Measurements from ENCODE around the gene MEFV.

Gene MEFV

DNA sequence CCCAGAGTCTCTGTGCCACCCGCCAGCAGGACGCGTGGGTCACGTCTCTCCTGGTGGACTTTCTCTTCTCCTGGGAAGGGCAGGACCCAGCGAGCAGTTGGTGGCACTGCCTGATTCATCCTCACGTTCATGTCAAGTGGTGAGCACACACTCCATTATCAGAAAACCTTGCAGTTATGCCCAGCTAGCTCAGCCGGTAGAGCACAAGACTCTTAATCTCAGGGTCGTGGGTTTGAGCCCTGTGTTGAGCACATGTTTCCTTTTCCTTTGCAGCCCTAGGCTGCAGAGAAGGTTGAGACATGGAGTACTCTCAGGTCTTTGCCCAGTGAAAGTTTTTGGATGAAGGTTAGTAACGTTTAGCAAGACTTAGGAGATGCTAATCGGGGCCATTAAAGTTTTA is 60.5 kb downstream of the MEFV start:
- no peaks in the 10 kb centered on the region for H3K27me3 ChIP-seq (replicated peaks)
- no peak overlapping the region for H3K27ac ChIP-seq
- TF ChIP-seq, protein P1, sequence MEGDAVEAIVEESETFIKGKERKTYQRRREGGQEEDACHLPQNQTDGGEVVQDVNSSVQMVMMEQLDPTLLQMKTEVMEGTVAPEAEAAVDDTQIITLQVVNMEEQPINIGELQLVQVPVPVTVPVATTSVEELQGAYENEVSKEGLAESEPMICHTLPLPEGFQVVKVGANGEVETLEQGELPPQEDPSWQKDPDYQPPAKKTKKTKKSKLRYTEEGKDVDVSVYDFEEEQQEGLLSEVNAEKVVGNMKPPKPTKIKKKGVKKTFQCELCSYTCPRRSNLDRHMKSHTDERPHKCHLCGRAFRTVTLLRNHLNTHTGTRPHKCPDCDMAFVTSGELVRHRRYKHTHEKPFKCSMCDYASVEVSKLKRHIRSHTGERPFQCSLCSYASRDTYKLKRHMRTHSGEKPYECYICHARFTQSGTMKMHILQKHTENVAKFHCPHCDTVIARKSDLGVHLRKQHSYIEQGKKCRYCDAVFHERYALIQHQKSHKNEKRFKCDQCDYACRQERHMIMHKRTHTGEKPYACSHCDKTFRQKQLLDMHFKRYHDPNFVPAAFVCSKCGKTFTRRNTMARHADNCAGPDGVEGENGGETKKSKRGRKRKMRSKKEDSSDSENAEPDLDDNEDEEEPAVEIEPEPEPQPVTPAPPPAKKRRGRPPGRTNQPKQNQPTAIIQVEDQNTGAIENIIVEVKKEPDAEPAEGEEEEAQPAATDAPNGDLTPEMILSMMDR (IDR thresholded peaks at IDR 0.05; ENCODE audit: low read depth, low read length, missing control alignments), result no peak
- H3K4me3 ChIP-seq (ENCODE audit: low read depth, low read length), result no peak overlapping the region
- in situ Hi-C loops (cut with HindIII; ENCODE audit: low pct_ligation_motif_present, low sequenced_read_pairs), result no loop called here
- no peaks in the 10 kb centered on the region for H3K36me3 ChIP-seq (replicated peaks)
- DNase-seq, result no peak

GRCh38 chr16:3194792-3195191 is 61.6 kb downstream of the MEFV start:
- Histone ChIP-seq H3K27me3 (replicated peaks) (no peaks in the 10 kb centered on the region), H3K27ac (no peak overlapping the region), H3K4me3 (ENCODE audit: low read depth, low read length) (no peak overlapping the region), H3K36me3 (replicated peaks) (no peaks in the 10 kb centered on the region)
- DNase-seq, result no peak
- in situ Hi-C loops (cut with HindIII; ENCODE audit: low pct_ligation_motif_present, low sequenced_read_pairs), result no loop called here
- TF ChIP-seq, protein P1 (IDR thresholded peaks at IDR 0.05; ENCODE audit: low read depth, low read length, missing control alignments), result no peak

- Histone ChIP-seq H3K36me3 (replicated peaks) (no peaks in the 10 kb centered on the region), H3K27me3 (replicated peaks) (no peaks in the 10 kb centered on the region), H3K4me3 (ENCODE audit: low read depth, low read length) (no peak overlapping the region), H3K27ac (no peak overlapping the region)
- TF ChIP-seq, protein P1 (IDR thresholded peaks at IDR 0.05; ENCODE audit: low read depth, low read length, missing control alignments), result no peak
- DNase-seq, result no peak
- in situ Hi-C loops (cut with HindIII; ENCODE audit: low pct_ligation_motif_present, low sequenced_read_pairs), result no loop called here
Observed at GRCh38 chr16:3193221-3194212, 62.9 kb downstream of the MEFV start.

DNA sequence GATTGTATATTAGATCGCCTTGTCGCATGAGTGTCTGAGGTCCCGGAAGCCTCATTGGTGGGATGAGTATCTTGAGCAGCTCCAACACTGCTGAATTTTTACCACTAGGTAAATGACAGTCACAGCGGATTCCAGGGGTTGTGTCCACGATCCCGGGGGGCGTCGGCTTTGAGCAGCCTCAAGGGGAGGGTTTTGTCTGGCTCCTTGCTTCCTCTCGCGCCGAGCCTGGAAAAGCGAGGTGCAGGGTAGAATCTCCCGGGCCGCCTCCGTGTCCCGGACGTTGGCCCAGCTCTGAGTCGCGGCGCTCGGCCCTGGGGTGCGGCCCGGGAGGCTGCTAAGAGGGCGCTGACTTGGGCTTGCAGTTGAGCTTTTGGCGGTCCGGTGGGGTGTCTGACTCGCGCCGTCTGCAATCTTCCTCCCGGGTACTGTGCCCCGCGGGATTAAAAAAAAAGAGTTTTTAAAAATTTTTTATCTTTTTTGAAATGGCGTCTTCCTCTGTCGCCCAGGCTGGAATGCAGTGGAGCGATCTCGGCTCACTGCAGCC is 63.9 kb downstream of the MEFV start:
- Histone ChIP-seq H3K36me3 (replicated peaks) (no peaks in the 10 kb centered on the region), H3K4me3 (ENCODE audit: low read depth, low read length) (peak overlapping the region; percentile 26), H3K27me3 (replicated peaks) (no peaks in the 10 kb centered on the region), H3K27ac (no peak overlapping the region)
- in situ Hi-C loops (cut with HindIII; ENCODE audit: low pct_ligation_motif_present, low sequenced_read_pairs), result no loop called here
- no peak for DNase-seq
- TF ChIP-seq, protein P1 (IDR thresholded peaks at IDR 0.05; ENCODE audit: low read depth, low read length, missing control alignments), result no peak
